Measurements from ENCODE around the gene ZNF764.
"Not testable (repeated sequence)": the region's sequence is repeated elsewhere in the genome, so short reads cannot be mapped to it uniquely, and the experiment has no call there.

Gene ZNF764

GRCh38 chr16:30543067-30543466, 15.1 kb downstream of the ZNF764 start:
- DNase-seq: no peak

- peak; percentile 82 for DNase-seq
Observed at GRCh38 chr16:30541502-30542329, 16.5 kb downstream of the ZNF764 start.

- peak; percentile 90 for DNase-seq
Observed at GRCh38 chr16:30540916-30541464, 17.2 kb downstream of the ZNF764 start.

- not testable (repeated sequence) for DNase-seq
Observed at GRCh38 chr16:30539986-30540526, 18.1 kb downstream of the ZNF764 start.

GRCh38 chr16:30539000-30539964, 18.9 kb downstream of the ZNF764 start:
- DNase-seq: no peak

- DNase-seq: not testable (repeated sequence)
Observed at GRCh38 chr16:30536391-30537024, 21.7 kb downstream of the ZNF764 start.

- DNase-seq: peak; percentile 93
Observed at GRCh38 chr16:30535777-30536190, 22.4 kb downstream of the ZNF764 start.

GRCh38 chr16:30535106-30535776, 22.9 kb downstream of the ZNF764 start:
- DNase-seq: no peak

GRCh38 chr16:30534368-30535105, 23.6 kb downstream of the ZNF764 start, which contains the start of gene ZNF747:
Gene ZNF747, minus strand, starts transcription at chr16:30534858. Its CDS starts 179 bp downstream, at chr16:30534679.
- peak; percentile 97 for DNase-seq

GRCh38 chr16:30533748-30534367, 24.3 kb downstream of the ZNF764 start:
- peak; percentile 61 for DNase-seq

- DNase-seq: no peak
Observed at GRCh38 chr16:30533146-30533522, 25.0 kb downstream of the ZNF764 start.

- DNase-seq: no peak
Observed at GRCh38 chr16:30532285-30533145, 25.7 kb downstream of the ZNF764 start.

GRCh38 chr16:30530163-30531037, 27.8 kb downstream of the ZNF764 start:
- DNase-seq: no peak

GRCh38 chr16:30528799-30529457, 29.2 kb downstream of the ZNF764 start:
- DNase-seq: peak; percentile 50

GRCh38 chr16:30527635-30528178, 30.5 kb downstream of the ZNF764 start:
- peak; percentile 91 for DNase-seq

- peak; percentile 100 for DNase-seq
Observed at GRCh38 chr16:30526823-30527634, 31.1 kb downstream of the ZNF764 start.

Measured in OCI-M1 (cell line).